ENCODE data around the gene ELFN1.

Gene ELFN1

GRCh38 chr7:1753564-1753867 is 83.4 kb downstream of the ELFN1 start:
- peak overlapping the region; percentile 43 for H3K4me2 ChIP-seq (ENCODE audit: low read depth, low read length, poor library complexity, severe bottlenecking)
- peaks cover 11% of the 10 kb centered on the region; the same call in 1 of the 2 replicates for H3F3A ChIP-seq (ENCODE audit: insufficient read depth)
- peak overlapping the region; percentile 25 for H3K4me3 ChIP-seq (ENCODE audit: insufficient read depth, low read length, poor library complexity, severe bottlenecking)
- H3K27ac ChIP-seq (ENCODE audit: low read depth, low read length): no peak overlapping the region
- no peaks in the 10 kb centered on the region for H3K9me2 ChIP-seq (replicated peaks; ENCODE audit: insufficient read depth, low read length)
- TF ChIP-seq EZH2phosphoT487 (conservative IDR thresholded peaks at IDR 0.05; ENCODE audit: low read length) (no peak), CTCF (IDR thresholded peaks at IDR 0.05; ENCODE audit: insufficient read depth, low read length, poor library complexity, severe bottlenecking) (no peak)
- peak overlapping the region; percentile 49 for H2AFZ ChIP-seq (ENCODE audit: low read depth, low read length, severe bottlenecking)
- H3K9ac ChIP-seq (ENCODE audit: low read length): no peak overlapping the region
- H3K79me2 ChIP-seq (ENCODE audit: insufficient read depth, low read length): no peaks in the 10 kb centered on the region
- no peaks in the 10 kb centered on the region for H3K9me3 ChIP-seq (ENCODE audit: insufficient read depth, low read length)
- H3K27me3 ChIP-seq (ENCODE audit: low read length): no peaks in the 10 kb centered on the region
- H3K36me3 ChIP-seq (ENCODE audit: low read length): no peaks in the 10 kb centered on the region
- no peaks in the 10 kb centered on the region for H4K20me1 ChIP-seq (ENCODE audit: low read depth, low read length)

GRCh38 chr7:1754345-1754908 is 84.3 kb downstream of the ELFN1 start:
- Histone ChIP-seq H3K4me3 (ENCODE audit: insufficient read depth, low read length, poor library complexity, severe bottlenecking) (no peak overlapping the region), H4K20me1 (ENCODE audit: low read depth, low read length) (no peaks in the 10 kb centered on the region), H3K27ac (ENCODE audit: low read depth, low read length) (no peak overlapping the region), H2AFZ (ENCODE audit: low read depth, low read length, severe bottlenecking) (no peak overlapping the region), H3K9me3 (ENCODE audit: insufficient read depth, low read length) (no peaks in the 10 kb centered on the region), H3F3A (ENCODE audit: insufficient read depth) (peaks cover 11% of the 10 kb centered on the region; the same call in 1 of the 2 replicates), H3K9me2 (replicated peaks; ENCODE audit: insufficient read depth, low read length) (no peaks in the 10 kb centered on the region), H3K4me2 (ENCODE audit: low read depth, low read length, poor library complexity, severe bottlenecking) (no peak overlapping the region), H3K9ac (ENCODE audit: low read length) (no peak overlapping the region), H3K27me3 (ENCODE audit: low read length) (no peaks in the 10 kb centered on the region), H3K36me3 (ENCODE audit: low read length) (no peaks in the 10 kb centered on the region), H3K79me2 (ENCODE audit: insufficient read depth, low read length) (no peaks in the 10 kb centered on the region)
- TF ChIP-seq CTCF (IDR thresholded peaks at IDR 0.05; ENCODE audit: insufficient read depth, low read length, poor library complexity, severe bottlenecking): no peak
- no peak for TF ChIP-seq EZH2phosphoT487 (conservative IDR thresholded peaks at IDR 0.05; ENCODE audit: low read length)

GRCh38 chr7:1755783-1756625 is 85.9 kb downstream of the ELFN1 start:
- Histone ChIP-seq H2AFZ (ENCODE audit: low read depth, low read length, severe bottlenecking) (no peak overlapping the region), H3K27ac (ENCODE audit: low read depth, low read length) (no peak overlapping the region), H3K9me2 (replicated peaks; ENCODE audit: insufficient read depth, low read length) (no peaks in the 10 kb centered on the region), H3K4me3 (ENCODE audit: insufficient read depth, low read length, poor library complexity, severe bottlenecking) (no peak overlapping the region), H3K9ac (ENCODE audit: low read length) (no peak overlapping the region), H4K20me1 (ENCODE audit: low read depth, low read length) (no peaks in the 10 kb centered on the region), H3K36me3 (ENCODE audit: low read length) (no peaks in the 10 kb centered on the region), H3K79me2 (ENCODE audit: insufficient read depth, low read length) (no peaks in the 10 kb centered on the region), H3K9me3 (ENCODE audit: insufficient read depth, low read length) (no peaks in the 10 kb centered on the region), H3F3A (ENCODE audit: insufficient read depth) (peaks cover 11% of the 10 kb centered on the region; the same call in 1 of the 2 replicates), H3K4me2 (ENCODE audit: low read depth, low read length, poor library complexity, severe bottlenecking) (no peak overlapping the region), H3K27me3 (ENCODE audit: low read length) (no peaks in the 10 kb centered on the region)
- TF ChIP-seq CTCF (IDR thresholded peaks at IDR 0.05; ENCODE audit: insufficient read depth, low read length, poor library complexity, severe bottlenecking) (no peak), EZH2phosphoT487 (conservative IDR thresholded peaks at IDR 0.05; ENCODE audit: low read length) (no peak)
